Suppressor macrophage treated with lipopolysaccharide for 4 hours (primary cell): ENCODE measurements around the gene TGFBR3.
A peak's percentile ranks its signal among the peaks of the same experiment; 100 is the strongest.
"Not testable (repeated sequence)": the region's sequence is repeated elsewhere in the genome, so short reads cannot be mapped to it uniquely, and the experiment has no call there.

Source experiments
- DNase-seq: peaks from one replicate; pipeline ENCODE4 v3.0.0-alpha.2; 2020

TGFBR3 gene

DNA sequence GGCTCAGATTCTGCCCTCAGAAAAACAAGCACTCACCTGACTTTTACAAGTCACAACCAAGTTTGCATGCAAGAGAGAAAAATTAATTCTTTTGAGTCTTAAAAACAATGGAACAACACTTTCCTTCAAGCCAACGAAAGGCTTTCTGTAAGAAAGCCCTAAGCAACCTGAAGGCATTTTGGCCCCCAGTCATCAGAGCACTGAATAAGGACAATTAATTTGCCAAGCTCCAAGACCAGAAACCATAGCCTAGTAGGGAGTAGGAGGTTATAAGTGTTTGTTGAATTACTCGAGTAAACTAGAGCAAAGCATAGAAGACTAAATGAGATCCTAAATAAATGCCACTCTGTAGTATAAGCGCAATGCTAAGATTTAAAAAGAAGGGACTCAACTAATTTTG lies 4.7 kb downstream of the TGFBR3 start:
- DNase-seq: no peak

DNA sequence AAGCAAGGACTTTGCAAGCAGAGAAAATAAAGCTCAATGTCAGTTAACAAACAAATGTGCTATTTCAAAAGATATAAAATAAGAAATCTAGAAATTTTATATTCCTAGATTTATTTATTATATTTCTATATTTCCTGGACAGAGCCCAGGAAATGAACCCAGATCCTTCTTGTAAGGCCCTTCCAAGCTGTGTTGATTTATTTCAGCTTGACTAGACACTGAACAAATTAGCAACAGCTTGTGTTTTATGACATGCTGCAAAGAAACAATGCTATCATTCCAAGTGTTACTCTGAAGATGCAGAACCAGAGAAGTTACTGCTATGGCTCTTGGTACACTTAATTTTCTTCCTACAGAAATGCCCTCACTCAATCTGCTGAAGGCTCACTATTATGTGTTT lies 6.2 kb downstream of the TGFBR3 start:
- DNase-seq: no peak

DNA sequence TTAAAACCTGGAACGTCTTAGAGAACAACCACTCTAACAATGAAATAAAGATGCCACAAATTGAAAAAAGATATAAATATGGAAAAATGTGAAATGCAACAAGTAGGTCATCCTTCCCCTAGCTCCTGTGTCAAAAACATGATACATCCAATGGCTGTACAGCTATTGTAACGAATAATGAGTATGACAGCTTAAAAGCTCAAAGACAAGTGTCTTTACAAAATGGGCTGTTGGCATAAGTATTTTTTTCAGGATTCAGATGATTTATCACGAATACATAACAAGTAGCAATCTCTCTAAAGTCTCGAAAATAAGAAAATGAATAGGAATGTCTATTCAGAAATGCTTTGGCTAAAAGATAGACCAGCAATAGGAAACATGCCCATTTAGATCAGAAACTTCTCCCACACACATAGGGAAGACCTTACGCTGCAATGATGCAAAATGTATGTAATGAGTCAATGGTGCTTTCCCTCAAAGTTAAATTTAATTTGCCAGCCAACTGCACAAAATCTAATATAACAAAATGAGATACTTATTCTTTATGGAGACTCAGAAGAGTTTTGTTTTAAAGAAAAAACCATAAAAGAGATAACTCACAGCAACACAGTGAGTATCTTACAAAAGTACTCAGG lies 8.3 kb downstream of the TGFBR3 start:
- DNase-seq: peak; percentile 15

DNA sequence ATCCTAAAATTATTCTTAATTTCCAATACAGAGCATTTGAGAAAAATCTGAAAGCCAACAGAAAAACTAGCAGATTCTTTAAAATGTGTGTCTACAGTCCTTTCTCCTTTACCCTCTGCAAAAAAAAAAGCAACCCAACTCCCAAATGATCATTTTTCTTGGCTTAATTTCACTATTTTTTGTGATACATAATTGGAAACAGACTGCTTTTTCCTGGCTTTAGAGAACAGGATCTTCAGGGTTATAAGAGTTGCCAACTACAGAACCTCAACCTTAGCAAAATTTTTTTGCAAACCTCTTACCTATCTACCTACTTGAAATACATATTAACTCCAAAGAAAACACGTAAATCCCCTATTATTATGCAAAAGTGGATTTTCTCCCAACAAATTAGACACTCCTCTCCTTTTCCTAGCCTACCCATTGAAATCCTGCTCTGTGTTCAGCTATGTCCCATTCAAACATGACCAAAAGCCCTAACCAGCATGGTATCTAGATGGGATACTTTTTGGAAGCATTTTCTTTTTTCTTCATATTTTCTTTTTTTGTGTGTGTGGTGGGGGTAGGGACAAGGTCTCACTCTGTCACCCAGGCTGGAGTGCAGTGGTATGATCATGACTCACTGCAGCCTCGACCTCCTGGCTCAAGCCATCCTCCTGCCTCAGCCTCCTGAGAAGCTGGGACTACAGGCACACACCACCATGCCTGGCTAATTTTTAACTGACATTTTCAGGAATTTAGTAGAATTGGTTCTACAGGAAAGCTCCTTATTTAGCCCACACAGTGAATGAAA lies 9.0 kb downstream of the TGFBR3 start:
- DNase-seq: no peak

DNA sequence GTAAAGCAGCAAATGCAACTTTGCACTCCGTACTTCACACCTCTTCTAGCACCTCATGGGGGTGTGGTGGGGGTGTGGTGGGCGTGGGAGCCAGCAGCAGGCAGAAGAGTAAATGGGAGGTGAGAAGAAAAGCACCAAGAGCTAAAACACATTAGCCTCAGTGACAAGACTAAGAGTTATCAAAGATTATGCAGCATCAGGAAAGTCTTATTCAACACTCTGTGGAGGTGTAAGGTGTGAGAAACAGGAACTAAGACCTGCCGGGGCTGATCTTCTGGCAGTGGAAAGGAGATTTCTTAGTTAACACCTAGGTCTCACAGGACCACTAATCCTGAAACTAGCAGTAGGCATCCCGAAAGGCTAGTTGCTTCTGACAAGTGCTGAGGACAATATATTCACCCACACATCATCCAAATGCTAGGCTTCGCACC lies 9.9 kb downstream of the TGFBR3 start:
- no peak for DNase-seq

DNA sequence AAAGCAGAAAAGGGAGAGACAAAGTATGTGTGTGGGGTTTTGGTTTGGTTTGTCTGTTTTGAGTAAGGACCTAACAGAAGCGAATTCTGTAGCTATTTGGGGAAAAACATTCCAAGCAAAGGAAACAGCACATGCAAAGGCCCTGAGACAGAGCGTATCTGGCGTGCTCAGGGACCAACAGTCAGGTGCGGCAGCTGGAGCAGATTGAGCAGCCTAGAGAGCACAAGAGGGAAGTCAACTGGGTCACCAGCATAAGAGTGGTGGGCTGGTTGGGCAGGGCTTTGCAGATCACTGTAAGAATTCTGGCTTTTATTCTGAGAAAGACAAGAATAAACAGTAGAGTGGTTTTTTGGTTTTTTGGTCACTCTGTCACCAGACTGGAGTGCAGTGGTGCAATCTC lies 11.8 kb downstream of the TGFBR3 start:
- no peak for DNase-seq

DNA sequence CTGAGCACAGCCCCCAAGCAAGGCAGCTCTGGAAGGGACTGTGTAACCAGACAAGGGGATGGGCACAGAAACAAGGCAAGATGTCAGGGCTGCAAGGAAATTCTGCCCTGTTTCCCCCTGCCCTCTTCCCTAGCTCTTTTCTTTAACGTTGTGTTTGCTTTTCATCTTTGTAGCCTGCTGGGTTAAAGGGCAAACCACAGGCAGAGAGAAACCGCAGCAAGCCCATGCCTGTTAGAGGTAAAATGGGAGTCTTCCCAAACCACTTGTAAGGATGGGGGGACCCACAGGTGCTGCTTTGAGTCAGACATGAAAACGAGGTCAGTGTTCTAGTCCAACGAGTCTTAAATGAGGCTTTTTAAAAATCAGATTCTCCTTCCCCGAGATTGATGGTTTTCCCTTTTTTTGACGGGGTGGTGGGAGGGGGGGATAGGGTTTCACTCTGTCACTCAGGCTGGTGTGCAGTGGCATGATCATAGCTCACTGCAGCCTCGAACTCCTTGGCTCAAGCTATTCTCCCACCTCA lies 13.3 kb downstream of the TGFBR3 start:
- no peak for DNase-seq

DNA sequence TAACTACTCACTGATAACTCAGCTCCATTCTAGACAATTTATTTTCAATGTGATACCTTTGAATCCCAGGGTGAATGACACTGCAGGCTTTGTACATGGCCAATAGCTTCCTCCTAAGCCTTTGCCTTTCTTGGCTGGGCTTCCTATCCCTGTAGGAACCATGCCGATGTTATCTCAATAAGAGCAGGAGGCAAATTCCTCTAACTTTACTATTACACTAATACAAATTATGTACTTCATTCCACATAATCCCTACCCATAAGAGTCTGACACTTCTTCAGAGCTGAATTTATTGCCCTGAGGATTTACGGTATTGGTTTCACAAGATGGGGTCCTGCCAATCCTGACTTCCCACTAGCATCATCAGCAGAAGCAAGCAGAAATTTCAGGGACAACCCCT lies 14.0 kb downstream of the TGFBR3 start:
- DNase-seq: no peak

DNA sequence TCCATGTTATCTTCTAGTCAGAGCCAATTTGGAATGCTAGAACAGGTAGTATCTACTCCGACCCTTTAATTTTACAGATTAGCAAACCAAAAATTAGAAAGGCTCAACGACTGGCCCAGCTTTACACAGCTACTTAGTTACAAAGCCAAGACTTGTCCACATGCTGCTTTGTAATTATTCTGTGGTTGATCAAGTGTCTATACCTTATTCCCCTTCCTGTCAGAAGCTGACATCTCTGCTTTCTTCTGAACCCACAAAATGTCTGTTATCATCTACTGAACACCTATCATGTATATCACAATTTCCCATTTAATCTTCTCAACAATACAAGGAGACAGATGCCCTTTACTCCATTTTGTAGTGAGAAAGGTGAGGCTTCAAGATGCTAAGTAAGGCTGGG lies 15.6 kb downstream of the TGFBR3 start:
- no peak for DNase-seq

DNA sequence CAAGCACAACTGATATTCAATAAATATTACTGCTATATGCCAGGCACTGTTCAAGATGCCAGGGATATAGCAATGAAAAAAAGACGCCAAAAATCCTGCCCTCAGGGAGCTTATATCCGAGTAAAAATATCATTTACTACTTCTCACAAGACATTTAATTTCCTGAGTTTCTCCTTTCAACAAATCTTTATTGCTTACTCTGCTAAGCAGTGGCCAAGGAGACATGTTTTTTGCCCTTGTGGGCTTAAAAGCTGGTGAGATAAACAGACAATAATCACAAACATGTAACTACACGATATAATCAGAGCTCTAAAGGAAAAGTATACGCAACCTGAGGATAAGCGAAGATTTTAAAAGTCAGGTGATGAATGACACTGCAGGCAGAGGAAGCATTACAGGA lies 19.5 kb downstream of the TGFBR3 start:
- DNase-seq: no peak

DNA sequence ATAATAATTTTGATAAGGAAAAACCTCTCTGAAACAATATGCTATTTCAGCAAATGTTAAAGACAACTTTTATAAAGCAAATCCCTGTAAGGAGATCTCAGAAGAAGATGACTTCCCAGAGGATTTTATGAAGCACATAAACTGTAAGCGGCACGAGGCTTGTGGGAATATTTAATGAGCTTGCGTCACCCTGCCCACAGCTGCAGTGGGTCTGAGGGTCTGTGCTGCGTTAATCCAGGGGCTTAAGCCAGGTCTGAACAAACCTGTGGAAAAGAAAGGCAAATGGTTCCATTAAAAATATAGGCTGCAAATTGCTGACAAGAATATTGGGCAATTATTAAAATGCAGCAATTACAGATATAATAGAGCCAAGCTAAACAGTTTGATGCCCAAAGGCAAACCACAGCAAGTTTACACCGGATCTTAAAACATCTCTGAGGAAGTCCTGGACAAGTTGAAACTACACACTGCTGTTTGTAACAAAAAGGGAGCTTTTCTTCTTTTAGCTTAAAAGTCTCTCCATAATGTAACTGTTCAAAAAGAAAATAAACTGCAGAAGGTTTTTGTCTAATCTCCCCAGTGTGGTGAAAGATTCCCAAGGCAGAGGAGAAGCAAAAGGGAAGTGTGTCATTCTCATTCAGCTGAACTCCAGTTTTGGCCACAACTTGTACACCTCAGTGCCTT lies 21.8 kb downstream of the TGFBR3 start:
- no peak for DNase-seq

DNA sequence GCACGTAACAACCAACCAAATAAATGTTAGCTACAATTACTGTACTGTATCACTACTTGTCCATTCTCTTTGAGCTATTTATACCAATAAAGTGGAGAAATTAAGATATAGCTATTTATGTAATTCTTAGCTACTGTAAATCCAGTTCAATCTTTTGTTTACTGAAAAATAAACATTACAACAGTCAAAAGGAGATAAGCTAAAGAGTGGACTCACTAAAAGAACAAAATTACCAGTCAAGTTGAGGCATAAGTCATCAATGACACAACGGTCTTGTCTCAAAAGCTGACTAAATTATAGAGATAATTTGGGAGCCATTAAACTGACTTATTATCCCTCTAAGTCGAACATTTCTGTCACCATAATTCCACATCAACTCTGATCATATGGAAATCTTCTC lies 22.5 kb downstream of the TGFBR3 start:
- no peak for DNase-seq

DNA sequence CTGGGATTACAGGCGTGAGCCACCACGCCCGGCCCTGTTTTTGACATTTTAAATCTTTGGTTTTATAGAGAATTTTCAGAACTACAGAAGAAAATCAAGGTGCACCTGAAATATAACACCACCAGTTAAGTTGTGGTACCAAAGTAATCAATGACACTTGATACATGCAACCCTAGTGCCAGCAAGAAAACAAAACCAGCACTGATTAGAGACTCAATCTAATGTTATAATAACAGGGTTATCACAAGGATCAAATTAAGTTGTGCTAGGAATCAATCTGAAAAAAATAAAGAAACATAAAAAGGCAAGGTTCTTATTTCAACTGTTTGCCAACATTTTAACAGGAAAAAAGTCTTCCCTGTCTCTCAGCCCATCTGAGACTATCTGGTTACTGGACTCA lies 23.8 kb downstream of the TGFBR3 start:
- no peak for DNase-seq

DNA sequence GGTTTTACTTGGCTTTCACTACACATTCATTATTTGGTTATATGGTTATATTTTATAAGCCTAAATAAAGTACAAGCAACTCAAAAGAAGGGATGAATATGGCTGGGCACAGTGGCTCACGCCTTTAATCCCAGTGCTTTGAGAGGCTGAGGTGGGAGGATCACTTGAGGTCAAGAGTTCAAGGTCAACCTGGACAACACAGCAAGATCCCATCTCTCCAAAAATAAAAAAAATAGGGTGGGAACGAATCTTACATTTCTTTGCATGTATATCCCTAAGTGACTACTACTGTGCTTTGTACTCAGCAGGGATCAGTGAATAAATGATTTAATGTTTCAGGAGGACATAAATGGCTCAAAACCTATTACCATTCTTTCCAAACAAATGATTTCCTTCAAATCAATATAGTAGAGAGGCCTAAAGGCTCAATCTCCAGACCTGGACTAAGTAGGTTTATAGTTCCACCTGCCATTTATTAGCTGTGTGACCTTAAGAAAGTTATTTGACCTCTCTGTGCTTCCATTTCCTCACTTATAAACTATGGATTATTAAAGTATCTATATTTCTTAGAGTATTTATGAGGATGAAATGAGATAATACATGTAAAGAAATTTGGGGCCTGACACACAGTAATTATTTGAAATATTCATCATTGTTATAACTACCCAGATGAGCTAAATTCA lies 28.3 kb downstream of the TGFBR3 start:
- no peak for DNase-seq

DNA sequence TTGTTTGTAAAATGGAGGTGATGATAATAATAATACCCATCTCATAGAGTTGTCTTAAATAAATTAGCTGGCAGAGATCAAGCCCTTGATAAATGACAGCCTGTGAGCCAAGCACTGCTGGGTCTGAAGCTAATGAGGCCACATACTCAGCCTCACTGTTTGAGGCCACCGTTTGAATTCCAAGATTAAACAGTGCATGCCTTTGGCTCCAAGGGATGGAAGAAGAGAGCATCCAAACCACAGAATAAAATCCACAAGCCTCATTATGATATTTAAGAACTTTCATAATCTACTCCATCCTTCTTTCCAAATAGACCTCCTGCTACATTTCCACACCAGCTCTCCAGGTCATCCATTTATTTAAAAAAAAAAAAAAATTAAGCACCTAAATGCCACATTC lies 29.0 kb downstream of the TGFBR3 start:
- no peak for DNase-seq

DNA sequence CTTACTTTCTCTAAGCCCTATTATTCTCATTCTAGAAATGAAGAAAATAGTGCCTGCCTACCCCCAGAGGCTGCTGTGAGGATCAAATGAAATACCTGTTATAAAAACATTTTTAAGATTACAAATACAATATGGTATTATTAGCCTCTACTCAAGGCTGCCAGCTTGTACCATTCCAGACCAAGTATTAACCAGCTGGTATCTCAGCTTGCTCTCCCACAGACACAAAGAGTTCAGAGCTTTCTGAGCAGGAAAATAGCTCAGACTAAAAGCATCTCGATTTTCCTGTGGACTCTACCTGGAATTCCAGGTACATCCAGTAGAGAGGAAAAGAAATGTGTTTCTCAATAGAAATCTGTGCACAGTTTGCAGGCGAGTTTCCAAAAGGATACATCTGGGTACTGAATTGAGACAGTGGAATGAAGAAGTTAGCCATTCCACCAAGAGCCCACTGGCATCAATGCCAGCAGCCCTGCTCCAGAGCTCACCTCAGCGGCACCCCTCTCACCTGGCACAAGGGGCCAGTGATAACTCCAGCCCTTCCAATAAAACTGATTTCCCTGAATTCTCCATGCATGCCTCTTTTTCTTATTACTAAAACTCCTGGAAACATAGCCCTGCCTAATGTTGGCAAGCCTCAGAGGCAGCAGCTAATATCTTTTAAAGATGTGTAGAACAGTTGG lies 31.0 kb downstream of the TGFBR3 start:
- no peak for DNase-seq

DNA sequence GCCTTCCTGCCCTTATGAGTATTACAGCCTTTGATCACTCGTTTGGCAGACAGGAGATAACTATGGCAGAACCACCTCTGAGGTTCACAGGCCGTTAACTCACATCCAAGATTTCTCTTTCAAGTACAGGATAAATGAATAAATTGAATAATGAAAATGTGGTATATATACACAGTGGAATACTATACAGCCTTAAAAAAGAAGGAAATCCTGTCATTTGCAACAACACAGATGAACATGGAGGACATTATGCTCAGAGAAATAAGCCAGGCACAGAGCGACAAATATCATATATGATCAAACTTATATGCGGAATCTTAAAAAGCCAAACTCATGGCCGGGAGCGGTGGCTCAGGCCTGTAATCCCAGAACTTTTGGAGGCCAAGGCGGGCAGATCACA lies 32.6 kb downstream of the TGFBR3 start:
- no peak for DNase-seq

DNA sequence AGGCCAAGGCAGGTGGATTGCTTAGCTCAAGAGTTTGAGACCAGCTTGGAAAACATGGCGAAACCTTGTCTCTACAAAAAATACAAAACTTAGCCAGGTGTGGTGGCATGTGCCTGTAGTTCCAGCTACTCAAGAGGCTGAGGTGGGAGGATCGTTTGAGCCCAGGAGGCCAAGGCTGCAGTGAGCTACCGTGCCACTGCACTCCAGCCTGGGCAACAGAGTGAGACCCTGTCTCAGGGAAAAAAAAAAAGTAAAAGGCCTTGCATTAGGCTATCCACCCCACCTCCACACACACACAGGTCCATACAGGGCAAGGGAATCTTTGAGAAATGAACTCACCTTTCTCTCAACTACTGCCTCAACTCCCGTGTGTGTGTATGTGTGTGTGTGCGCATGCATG lies 33.9 kb downstream of the TGFBR3 start:
- not testable (repeated sequence) for DNase-seq

DNA sequence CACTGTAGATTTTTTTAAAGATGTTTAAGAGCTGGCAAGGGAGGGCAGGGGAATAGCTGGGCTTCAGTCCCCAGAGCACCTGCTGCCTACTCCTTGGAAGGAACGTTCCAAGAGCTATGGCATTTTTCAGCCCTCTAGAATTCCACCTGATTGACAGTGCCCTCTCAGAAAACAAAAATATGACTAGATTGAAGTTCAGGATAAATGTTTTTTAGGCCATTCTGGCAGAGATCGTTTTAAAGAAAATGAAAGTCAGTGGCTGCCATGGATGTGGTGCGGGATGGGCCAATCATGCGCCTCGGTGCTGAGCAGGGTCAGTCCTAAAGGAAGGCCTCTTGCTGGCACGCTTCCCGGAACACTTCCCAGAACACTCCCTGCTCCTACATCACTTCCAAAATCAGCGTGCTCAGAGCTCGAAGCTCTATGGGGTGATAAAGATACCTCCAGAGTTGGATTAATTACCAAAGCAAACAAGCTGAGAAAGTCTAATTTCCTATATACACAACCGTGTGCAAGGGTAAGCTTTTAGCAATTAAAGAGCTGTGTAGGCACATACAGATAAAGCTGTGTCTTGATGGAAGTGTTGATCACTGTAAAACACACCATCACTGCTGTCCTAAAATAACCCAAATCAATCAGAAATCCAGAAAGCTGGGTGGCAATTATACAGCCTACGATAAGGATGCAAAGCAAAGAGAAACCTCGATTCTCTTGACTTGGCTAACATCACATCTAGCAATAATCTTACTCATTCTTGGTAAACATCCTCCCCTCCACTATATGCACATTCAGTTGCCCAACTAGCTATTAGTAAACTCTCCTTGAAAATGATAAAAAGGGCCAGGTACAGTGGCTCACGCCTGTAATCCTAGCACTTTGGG lies 34.6 kb downstream of the TGFBR3 start:
- DNase-seq: no peak

DNA sequence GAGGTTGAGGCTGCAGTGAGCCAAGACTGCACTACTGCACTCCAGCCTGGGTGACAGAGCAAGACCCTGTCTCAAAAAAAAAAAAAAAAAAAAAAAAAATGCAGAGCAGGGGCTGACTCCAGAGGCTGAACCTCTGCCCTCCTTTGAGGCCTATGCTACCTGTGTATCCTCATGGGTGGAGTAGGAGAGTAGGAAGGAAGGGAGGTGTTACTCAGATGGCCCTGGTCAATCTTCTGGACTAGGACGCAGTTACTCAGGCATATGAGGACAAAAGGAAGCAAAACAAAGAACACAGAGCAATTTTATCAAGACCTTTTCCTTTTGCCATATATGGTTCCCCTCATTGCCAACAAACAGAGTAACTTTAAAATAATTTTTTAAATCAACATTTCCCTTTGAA lies 35.2 kb downstream of the TGFBR3 start:
- DNase-seq: no peak

DNA sequence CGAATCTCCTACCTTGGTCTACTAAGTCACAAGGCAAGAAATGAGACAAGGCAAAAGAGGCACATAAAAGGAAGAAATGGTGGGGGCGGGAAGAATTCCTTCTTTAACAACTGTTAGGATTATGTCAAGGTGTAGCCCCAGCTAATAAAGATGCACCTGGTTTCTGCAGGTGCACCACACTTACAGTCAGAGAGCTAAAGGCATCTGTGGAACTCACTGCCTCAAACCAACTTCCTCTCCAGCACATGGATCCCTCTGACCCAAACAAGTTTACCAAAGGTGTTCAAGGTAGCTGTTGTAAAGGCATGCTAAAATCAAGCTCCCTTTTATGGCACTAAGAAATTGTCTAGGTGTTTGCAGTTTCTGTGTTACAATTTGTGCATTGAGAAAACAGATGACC lies 38.1 kb downstream of the TGFBR3 start:
- DNase-seq: no peak

DNA sequence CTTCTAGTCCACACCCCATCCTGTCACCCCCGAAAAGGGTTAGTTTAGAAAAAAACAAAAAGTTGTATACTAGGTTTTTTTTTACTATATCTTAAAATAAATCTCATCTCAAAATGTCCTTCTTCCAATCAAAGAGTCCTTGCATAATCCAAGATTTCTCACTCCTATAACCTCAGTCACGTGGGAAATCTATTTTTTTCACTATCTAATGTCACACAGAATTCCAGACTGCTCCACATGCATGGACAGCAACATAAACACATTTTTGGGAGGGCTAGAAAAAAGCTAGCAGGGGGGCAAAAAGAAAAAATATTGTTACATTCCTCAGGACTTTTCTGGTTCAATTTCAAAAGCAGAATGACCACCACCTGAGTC lies 39.3 kb downstream of the TGFBR3 start:
- DNase-seq: no peak
